Activated T-cell treated with anti-CD3 and anti-CD28 coated beads, Interleukin-2, amount 50 U/mL, for 48 hours (primary cell): ENCODE data around the gene OSBPL10.

Source experiments
- DNase-seq, 2 experiments: peaks; one replicate each; pipeline ENCODE4 v3.0.0-alpha.2; 2020

The OSBPL10 gene

GRCh38 chr3:31955581-31955980 lies 25.5 kb downstream of the OSBPL10 start:
- no peak for DNase-seq

GRCh38 chr3:31953636-31954035 lies 27.4 kb downstream of the OSBPL10 start:
- no peak for DNase-seq

- no peak for DNase-seq
Measured at GRCh38 chr3:31953091-31953490, 28.0 kb downstream of the OSBPL10 start.

DNA sequence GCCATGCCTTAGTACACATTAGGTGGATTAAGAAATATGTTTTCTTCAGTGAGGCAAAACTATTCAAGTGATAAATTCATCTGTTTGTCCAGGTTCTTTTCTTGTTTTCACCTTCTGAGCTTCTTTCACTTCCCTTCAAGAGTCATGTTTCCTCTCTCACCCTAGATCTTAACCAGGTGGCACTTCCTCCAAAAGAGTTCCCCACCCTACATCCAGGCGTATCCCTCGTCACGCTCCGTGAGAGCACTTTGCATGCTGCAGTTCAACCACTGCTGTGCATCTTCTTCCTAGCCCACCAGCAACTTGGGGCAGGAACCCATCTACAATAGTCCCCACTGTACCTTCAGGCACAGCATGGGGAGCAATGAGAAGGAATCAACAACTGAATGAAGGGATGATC lies 28.9 kb downstream of the OSBPL10 start:
- DNase-seq, result no peak

GRCh38 chr3:31948280-31948679 lies 32.8 kb downstream of the OSBPL10 start:
- no peak for DNase-seq

- no peak for DNase-seq
Measured at GRCh38 chr3:31947671-31948091, 33.4 kb downstream of the OSBPL10 start.

GRCh38 chr3:31947162-31947561 lies 33.9 kb downstream of the OSBPL10 start:
- DNase-seq, result no peak

- no peak for DNase-seq
Measured at GRCh38 chr3:31946484-31947081, 34.5 kb downstream of the OSBPL10 start.

DNA sequence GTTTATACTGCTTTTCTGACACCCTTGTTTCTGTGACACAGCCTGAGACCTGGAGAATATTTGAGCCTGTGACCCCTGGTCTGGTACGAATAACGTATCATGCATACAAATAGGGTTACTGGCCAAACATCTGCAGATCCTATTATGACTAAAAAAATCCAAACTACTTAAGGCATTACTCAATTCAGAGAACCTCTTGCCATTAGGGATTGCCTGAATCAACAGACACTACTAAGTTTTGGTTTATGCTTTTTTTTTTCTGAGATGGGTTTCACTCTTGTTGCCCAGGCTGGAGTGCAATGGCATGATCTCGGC lies 35.4 kb downstream of the OSBPL10 start:
- DNase-seq, result no peak

DNA sequence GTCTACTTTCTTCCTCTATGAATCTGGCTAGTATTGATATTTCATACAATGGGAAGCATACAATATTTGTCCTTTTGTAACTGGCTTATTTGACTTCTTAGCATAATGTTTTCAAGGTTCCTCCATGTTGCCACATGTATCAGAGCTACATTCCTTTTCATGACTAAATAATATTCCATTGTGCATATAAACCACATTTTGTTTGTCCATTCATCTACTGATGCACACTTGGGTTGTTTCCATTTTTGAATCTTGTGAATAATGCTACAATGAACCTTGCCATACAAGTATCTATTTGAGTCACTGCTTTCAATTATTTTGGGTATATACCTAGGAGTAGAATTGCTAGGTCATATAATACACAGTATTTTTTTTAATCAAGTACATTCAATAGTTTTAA lies 38.0 kb downstream of the OSBPL10 start:
- no peak for DNase-seq

- DNase-seq, result no peak
Measured at GRCh38 chr3:31942446-31942845, 38.6 kb downstream of the OSBPL10 start.

- no peak for DNase-seq
Measured at GRCh38 chr3:31937225-31937624, 43.8 kb downstream of the OSBPL10 start.

GRCh38 chr3:31936420-31937060 lies 44.5 kb downstream of the OSBPL10 start:
- no peak for DNase-seq

GRCh38 chr3:31934866-31935265 lies 46.2 kb downstream of the OSBPL10 start:
- DNase-seq, result no peak

GRCh38 chr3:31934018-31934417 lies 47.0 kb downstream of the OSBPL10 start:
- DNase-seq, result no peak

DNA sequence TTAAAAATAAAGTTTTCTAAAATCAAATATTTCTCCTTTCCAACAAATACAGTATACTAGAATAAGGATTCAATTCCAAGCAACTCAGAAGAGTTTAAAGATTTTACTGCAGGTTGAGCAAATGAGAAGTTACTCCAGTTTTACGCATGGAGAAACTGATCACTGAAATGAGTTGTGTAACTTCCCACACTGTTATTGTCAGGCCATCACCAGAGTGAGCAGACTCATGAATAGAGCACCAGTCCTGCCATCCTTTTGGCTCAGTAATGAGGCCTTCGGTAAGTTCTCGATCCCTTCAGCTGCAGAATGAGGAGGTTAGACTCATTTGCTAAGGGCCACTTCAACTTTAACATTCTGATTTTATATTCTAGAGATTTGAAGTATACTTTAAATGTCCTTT lies 48.1 kb downstream of the OSBPL10 start:
- DNase-seq, result no peak

DNA sequence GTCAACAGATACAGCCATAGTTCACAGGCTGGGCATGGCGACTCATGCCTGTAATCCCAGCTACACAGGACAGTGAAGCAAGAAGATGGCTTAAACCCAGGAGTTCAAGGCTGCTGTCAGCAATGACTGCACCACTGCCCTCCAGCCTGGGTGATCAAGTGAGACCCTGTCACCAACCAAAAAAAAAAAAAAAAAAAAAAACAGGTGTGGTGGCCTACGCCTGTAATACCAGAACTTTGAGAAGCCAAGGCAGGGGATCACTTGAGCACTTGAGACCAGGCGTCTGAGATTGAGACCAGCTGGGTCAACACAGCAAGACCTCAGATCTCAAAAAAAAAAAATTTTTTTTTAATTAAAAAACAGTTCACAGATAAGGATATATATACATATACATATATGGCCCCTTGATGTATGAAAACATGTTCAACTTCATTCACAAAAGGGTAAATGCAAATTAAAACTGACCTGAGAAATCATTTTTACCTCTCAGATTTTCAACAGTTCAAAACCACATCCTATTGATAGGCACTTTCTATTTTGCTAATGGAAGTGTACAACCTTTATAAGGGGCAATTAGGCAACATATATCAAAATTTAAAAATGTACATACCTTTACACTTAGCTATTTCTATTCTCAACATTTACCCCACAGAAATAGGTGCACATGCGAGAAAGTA lies 51.1 kb downstream of the OSBPL10 start:
- no peak for DNase-seq

GRCh38 chr3:31927811-31928210 lies 53.3 kb downstream of the OSBPL10 start:
- no peak for DNase-seq

DNA sequence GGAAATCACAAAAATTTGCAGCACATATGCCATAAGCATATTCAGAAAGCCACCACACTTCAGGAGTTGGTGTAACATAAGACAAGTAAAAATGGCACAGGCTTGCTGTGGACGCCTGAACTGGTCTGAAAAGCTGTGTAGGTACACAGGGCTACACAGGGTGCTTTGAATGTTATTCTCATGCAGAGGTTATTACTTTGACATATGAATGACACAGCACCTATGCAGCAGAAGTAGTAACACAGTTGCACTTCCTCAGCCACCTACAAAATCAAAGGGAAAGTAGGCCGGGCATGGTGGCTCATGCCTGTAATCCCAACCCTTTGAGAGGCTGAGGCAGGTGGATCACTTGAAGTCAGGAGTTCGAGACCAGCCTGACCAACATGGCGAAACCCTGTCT lies 54.5 kb downstream of the OSBPL10 start:
- peak in 1 of 2 experiments; percentile 19 for DNase-seq

- peak in 1 of 2 experiments; percentile 21 for DNase-seq
Measured at GRCh38 chr3:31925271-31925630, 55.8 kb downstream of the OSBPL10 start.

- no peak for DNase-seq
Measured at GRCh38 chr3:31924610-31925270, 56.3 kb downstream of the OSBPL10 start.

- no peak for DNase-seq
Measured at GRCh38 chr3:31922962-31923361, 58.1 kb downstream of the OSBPL10 start.

DNA sequence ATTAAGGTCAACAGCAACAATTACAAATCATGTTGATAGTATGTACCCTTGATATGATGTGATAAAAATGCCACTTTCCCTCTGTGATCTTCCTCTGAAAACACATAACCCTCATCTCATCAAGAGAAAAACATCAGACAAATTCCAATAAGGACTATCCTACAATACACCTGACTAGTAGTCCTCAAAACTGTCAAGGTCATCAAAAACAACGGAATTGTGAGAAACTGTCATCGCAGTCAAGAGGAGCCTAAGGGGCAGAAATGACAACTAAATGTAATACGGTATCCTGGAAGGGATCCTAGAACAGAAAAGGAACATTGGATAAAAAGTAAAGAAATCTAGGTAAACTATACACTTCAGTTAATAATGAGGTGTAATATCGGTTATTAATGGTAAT lies 59.2 kb downstream of the OSBPL10 start:
- DNase-seq, result no peak

DNA sequence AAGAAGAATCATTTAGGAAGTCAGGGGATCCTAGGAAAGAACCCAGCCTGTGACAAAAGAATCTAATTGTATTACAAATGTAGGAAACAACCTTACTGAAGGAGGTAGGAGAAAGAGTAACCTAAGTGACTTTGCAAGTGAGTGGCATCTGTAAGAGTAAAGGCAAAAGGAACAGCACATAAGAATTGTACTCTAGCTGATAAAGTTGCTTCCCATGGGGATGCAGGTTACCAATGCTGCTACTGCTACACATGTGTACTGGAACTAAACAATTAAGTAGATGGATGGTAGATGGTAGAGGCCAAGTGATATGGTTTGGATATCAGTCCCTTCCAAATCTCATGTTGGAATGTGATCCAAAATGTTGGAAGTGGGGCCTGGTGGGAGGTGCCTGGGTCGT lies 60.8 kb downstream of the OSBPL10 start:
- DNase-seq, result no peak
